HG03196 (cell line): Measurements from ENCODE around the gene SARM1.

ENCODE experiments used
- ATAC-seq: cut with Tn5 transposase; IDR thresholded peaks from one replicate; pipeline ENCODE4 v1.9.1; 2021; ENCODE audit not compliant: unreplicated experiment

SARM1 gene

DNA sequence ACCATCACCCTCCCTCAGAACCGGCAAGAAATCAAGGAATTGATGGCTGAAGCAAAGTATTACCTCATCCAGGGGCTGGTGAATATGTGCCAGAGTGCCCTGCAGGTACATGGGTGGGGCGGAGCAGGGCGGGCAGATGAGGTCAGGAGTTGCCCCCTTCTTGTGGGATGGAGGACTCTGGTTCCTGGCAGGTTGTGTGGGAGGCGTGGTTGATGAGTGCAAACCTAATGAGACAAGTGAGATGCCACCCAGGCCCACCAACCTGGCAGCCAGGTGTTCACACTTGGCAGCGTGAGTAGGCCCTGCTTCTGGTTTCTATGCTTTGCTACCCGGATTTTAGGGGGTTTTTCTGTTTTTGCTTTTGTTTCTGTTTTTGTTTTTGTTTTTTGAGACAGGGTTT is 31.1 kb upstream of the SARM1 start:
- ATAC-seq = no peak

DNA sequence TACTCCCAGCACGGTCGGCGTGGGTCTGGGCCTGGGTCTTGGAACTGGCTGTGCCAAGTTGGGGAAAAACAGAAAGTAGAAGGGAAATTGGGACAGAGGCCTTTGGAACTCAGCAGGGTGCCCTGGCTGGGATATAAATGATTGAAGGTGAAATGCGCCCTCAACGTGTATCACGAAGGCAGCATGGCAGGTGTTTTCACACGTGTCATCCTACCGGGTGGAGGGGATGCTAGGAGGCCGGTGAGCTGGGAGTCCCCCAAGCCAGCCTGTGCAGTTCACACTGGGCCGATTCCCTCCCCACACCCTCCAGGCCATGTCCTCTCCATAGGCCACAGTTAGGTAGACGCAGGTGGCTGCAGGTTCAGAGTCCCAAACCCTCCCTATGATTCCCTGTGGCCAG is 30.0 kb upstream of the SARM1 start:
- no peak for ATAC-seq

DNA sequence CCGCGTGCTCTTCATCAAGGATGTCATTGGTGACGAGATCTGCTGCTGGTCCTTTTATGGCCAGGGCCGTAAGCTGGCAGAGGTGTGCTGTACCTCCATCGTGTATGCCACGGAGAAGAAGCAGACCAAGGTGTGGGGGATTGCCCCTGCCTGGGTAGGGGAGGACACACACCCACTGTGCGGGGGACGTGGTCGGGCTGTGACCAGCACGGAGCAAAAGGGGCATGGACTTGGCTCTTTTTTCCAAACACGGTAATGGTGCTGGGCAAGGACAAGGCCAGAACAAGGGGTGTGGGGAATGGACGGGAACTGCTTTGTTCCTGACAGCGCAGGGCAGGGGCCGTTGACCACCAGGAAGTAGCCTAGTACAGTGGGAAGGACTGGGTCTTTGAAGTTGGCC is 29.2 kb upstream of the SARM1 start:
- ATAC-seq = no peak

DNA sequence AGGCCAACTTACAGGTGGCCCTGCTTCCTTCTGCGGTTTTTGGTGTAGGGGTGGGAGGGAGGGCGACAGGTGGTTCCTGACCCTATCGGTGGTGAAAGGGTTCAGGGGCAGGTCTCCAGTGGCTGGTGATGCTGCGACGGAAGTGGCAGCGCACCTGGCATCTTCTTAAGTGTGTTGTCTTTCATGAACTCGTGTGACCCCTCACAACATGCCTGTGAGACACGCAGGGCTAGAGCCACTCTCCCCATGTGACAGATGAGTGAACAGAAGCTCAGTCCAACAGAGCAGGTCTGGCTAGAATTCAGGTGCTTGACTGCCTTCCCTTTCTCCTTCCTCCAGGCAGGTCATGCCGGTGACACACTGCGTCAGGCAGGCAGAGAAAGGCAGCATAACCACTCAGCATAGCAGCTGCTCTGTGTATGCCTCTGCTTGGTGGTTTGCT is 28.0 kb upstream of the SARM1 start:
- no peak for ATAC-seq

DNA sequence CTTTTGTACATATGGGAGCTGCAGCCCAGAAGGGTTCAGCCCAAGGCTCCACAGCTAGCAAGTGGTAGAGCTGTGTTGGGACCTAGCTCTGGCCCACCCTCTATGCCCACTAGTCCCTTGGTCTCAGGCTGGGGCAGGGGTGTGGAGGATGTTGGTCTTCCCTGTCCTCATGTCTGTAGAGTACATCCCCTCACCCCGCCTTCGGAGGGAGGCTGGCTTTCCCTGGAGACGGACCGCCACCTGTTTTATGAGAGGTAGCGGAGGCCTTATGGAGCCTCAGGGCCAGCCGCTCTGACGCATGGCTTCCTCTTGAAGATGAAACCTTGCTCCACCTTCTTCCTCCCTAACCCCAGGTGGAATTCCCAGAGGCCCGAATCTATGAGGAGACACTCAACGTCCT is 27.5 kb upstream of the SARM1 start:
- no peak for ATAC-seq

DNA sequence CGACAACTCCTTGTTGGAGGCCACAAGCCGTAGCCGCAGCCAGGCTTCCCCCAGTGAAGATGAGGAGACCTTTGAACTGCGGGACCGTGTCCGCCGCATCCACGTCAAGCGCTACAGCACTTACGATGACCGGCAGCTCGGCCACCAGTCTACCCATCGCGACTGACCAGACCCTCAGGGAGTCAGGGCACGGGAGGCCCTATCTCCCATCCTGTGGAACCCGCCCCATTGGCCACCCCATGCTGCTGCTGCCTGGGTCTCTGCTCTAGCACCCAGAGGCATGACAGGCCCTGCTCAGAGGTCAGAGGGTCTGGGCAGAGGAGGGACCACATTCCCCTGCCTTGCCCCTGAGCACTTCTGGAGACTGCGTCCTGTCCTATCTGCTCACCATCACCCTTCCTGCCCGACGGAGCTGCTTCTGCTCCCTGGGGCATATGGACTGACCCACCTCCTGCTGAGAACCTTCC is 27.0 kb upstream of the SARM1 start:
- no peak for ATAC-seq

DNA sequence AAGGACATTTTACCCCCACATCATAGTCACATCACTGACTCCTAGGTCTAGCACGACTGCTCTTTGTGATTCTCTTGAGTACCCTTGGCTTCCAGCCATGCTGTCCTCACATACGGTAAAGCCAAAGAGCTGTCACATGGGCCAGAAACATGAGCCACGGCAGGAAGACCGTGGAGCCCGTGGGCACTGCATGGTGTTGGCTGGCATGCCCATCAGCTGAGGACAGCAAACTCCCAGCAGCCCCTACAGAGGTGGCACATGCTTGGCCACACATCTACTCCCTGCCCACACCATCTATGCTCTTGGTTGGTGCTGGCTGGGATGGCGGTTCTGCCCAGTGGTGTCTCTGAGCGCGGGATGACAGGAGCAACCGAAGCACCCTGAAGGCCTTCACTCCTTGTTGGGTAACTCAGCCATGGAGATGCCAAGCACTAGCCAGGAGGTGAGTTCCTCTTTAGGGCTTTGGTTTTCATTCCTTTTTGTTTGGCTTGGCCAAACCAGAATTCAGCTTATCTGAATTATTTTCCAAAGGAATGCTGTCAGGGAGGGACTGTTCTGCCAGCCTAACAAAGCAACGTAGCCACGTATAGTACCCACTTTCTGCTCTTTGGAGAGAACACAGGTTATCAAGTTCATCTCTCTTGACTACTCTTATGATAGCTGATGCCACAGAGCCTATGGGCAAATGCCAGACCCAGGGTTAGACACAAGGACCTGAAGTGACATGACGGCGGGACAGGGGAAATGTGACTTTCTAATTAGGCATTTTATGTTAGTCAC is 25.9 kb upstream of the SARM1 start:
- no peak for ATAC-seq

DNA sequence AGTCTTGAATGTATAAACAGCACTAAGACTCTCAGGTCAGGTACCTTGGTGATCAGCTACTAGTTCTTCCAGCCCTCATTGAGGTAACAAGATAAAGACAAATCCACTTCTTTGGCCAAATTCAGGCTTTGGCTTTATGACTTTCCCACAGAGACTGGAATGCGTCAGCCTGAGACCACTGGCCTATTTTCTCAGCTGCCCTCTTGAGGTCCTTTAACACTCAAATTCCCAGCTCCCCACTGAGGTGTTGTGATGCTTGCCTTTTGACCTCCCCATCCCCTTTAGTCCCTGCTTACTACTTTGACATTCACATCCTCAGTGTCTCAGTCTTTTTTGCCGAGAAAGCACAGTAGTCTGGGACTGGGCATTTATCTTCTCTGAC is 25.3 kb upstream of the SARM1 start:
- ATAC-seq = no peak

DNA sequence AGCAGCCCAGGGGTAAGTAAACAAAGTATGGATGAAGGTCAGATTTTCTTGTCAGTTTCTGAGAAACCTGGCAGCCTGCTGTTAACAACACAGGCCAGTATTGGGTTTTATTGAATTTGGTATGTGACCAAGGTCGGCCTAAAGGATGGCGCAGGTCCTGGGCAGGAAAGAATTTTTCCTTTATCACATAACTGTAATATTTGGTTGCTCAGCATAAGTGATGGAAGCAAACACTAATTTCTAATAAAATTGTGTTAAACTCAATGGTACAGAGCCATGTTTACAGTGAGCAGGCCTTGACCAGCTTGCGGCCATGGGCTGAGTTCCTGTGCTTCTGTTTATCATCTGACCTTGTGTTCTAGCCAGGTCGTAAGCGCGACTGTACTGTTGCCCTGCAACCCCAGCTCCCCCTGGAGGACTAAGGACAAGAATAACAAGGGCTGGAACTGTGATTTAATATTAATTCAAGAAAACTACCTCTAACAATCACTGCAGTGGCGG is 24.7 kb upstream of the SARM1 start:
- no peak for ATAC-seq

DNA sequence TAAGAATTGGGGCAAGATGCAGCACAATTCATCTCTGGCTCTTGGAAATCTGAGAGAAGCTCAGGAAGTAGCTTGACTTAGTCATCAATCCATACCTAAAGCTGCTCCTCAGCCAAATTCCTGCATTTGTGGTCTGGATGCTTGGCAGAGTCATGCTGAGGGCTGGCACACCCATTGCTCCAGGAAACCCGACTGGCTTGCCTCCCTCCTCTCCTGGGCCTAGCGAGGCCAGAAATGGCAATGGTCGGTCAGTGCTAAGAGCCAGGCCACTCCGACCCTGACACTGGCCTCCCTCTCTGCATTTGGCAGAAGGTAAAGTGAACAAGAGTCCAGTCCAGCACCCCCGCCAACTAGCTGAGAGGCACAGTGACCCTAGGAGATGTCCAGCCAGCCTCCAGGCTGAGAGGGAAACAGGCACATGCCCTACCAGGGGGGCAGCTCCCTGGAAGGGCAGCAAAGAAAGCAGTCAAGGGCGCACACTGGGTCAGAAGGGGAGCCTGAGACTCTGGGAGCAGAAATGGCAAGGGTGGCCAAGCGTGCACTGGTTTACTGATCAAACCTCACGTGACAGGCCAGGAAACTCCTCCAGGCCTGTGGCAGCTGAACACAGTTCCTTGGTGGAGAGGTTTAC is 24.1 kb upstream of the SARM1 start:
- ATAC-seq = no peak

DNA sequence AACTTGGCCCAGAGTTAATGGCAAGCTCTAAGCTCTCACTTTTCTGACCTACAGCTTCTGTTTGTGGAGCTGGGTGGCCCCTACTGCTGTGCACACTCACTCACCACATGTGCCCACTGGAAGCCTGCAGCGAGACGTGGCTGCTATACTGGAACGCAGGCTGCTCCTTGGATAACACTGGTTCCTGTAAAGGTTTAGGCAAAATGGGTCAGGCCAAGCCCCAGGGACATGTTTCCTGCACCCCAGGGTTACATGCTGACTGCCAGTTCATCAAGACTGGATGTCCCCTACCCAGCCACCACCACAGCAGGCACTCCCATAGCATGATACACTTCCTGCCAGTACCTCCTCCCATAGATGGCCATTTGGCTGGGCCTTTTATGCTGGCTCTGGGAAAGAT is 22.5 kb upstream of the SARM1 start:
- no peak for ATAC-seq

DNA sequence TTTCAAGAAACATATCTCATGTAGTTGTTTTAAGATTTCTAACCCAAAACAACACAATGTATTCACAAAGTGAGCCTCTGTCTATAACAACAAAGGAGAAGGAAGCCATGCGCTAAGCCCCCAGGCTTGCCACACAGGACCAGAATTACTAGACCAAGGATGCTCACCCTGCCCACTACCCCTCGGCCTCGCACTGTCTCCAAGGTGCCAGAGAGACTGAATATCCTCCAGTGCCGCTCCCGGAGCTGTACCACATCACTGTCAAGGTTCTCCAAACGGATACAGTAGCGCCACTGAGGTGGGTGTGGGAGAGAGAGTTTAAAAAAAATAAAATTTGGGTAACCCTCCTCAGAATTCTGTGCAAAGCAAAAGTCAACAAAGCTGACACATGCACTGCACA is 21.2 kb upstream of the SARM1 start:
- no peak for ATAC-seq

DNA sequence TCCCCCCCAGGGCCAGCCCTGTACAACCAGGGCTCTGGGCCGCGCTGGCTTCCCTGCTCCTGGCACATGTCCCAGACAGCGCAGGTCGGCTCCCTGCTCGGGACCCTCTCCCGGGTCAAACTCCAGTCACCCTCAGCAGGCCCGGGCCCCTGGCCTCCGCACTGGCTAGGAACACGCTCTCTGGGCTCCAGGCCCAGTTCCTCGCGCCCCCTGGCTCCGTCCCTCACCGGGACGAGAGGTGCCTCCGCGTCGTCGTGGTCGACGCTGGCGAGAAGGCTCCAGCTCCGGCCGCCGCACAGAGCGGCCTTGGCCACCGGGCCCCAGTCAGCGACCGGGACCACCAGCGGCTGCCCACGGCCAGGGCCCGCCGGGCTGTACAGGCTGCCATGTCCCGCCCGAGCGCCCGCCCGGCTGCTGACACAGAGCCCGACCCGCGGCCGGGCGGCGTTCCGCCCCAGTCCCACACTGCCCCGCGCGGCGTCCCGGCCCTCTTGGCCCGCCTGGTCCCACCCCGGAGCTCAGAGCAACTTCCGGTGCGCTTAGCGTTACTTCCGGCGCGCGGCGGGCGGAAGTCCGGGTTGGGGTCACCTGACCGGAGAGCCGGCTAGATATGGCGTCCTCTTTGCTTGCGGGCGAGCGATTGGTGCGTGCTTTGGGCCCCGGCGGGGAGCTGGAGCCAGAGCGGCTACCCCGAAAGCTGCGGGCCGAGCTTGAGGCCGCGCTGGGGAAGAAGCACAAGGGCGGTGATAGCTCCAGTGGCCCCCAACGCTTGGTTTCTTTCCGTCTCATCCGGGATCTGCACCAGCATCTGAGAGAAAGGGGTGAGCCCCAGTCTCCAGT is 14.2 kb upstream of the SARM1 start, which contains the start of gene POLDIP2:
POLDIP2 (minus strand) TSS at position 467 of the 840 bp plus-strand sequence; CDS start at position 388, 79 bp downstream.
- ATAC-seq = peak; percentile 95

DNA sequence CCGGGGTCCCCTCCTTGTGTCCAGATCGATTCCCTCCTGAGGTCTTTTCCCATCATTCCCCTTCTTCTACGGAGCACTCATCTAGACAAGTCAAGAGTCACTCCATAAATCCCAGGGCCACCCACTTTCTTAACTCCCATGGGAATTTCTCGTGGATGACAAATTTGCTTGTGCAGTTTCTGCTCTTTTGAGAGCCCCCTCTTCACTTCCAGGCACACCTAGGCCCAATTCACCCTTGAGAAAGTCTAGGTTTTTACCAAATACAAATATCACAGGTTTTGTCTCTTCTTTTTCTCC is 13.6 kb upstream of the SARM1 start:
- peak; percentile 5 for ATAC-seq

DNA sequence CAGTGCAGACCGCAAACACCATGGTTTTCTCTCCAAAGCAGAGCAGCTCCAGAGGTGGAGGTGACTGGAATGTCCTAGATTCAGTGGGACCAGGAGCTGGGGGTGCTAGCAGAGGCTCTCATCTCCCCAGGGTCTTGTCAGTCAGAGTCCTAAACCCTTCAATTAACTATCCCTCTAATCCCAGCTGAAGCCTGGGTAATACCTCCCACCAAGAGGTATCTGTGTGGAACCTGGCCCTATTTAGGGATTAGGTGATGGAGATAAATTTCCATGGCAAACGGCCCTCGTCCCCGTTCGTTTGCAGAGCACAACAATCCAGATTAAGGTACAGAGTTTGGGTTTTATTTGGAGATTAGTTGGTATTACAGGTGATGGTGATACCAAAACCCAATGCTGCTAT is 8.3 kb upstream of the SARM1 start:
- no peak for ATAC-seq

DNA sequence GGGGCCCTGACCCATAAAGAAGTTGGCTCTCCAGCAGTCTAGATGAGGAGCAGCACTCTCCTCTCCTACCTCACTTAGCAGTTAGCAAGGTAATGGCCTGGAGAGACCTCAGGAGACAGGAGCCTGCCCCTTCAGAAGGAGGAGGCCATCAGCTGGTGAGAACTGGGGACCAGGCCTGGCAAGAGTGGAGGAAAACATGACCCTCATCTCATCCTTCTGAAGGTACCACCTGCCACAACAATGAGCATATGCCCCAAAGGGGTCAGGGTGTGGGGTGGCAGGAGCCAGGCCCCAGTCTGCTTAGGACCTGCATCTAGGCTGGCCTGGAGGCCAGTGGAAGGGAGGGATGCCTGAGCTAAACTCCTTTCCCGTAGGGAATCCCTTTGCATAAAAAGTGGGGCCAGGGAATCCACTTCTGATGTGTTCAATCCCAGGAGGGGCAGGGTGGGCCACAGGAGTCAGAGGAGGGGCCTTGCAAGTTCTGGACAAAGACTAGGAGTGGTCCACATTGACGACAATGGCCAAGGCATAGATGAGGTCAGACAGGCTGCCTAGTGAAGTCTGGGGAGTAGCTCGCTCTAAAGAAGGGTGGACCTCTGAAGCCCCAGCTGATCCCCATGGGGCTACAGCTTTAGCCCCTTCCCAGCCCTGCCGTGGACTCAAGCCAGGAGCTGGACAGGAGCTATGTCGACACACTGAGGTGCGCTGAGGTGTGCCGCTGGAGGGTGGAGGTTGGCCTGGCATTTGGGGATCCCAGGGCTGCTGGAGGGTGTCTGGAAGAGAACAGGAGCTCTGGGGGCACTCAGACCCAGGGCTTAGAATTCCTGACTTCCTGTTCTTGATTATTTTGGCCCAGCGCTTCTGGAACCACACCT is 7.5 kb upstream of the SARM1 start:
- no peak for ATAC-seq

DNA sequence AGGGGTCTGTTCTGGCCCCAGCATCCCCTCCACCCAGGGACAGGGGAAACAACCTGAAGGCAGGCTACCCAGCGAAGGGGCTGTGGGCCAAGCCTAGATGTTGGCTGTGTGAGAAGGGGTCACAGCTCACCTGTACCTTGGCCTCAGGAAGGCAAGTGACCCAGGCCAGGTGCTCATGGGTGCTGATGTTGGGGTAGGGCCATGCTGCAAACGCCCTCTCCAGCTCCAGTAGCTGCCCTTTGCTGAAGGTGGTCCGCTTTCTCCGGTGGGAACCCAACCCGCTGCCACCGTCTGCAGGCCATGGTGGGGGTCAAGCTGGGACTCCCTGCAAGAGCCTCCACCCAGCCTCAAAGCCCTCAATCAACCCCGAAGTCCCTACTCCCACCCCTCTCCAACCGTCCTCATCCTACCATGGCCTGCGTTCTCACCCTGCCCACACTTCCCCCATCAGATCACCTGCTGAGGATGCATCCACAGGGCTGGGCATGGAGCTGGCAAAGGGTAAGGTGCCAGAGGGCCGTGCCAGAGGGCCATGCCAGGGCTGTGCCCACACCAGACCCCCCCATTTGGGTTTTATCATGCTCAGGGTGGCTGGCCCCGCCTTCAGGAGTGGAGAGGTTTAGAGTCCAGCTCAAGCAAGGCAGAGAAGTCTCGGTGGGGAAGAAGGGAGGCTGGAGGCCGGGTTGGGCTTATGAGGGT is 6.7 kb upstream of the SARM1 start, which contains the start of gene SEBOX:
SEBOX (minus strand) TSS at position 535 of the 699 bp plus-strand sequence; CDS start at position 487, 48 bp downstream.
- no peak for ATAC-seq

DNA sequence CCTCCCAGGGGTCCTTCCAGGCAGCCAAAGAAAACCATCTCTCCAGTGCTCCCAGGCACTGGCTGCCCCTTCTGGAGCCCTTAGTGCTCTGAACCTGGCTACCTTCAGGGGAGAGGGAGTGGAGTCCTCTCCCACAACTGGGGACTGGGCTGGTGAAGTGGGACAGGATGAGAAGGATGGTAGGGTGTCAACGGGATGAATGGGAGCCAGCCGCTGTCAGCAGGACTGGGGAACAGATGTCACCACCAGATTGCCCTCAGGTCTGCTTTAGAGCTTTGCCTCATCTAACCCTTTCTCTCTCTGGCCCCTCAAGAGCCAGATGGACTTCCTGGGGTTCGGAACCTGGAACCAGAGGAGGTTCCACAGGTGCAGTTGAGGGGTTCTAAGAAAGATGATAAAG is 6.0 kb upstream of the SARM1 start:
- ATAC-seq = no peak

DNA sequence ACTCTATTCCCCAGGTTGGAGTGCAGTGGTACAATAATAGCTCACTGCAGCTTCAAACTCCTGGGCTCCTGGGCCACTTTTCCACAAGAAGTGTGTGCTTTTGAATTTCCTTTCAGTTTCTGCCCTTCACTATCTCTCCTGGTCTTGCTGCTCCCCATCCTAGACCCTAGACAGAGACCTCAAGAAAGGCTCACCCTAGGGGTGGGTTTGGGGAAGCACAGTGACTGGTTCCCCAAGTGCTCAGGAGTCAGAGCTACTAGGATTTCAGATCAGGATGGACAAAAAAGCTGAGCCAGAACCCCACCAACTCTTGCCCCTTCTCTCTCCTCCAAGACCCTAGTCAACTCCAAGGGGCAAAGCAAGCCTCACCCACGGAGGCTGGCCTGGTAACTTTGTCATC is 4.9 kb upstream of the SARM1 start:
- no peak for ATAC-seq
